ENCODE data around the gene TSPAN14. TPM values are rescaled to one million over a fixed set of nuclear protein-coding genes. Genes with fewer than 3 reads are reported as not detected.
A peak's percentile ranks its signal among the peaks of the same experiment; 100 is the strongest.

Gene TSPAN14
- polyA plus RNA-seq, 3 donors, result 123 to 160 (median 146) TPM

GRCh38 chr10:80444646-80445319 is 9.3 kb upstream of the TSPAN14 start:
- peak; percentile 69 to 82 (median 77) for DNase-seq
- no peak overlapping the region for H3K27ac ChIP-seq (ENCODE audit: low read depth in 1 of 2, low read length in 2 of 2)
- peaks cover 44% of the 10 kb centered on the region for H3K4me1 Mint-ChIP-seq

More at GRCh38 chr10:80444646-80445319, 9.3 kb upstream of the TSPAN14 start:
- Histone ChIP-seq H3K27me3 (ENCODE audit: control insufficient read depth in 2 of 2, insufficient read depth in 2 of 2, low read length in 2 of 2) (no peaks in the 10 kb centered on the region), H3K4me2 (replicated peaks; ENCODE audit: extremely low read depth, low read length, poor library complexity, severe bottlenecking) (no peak overlapping the region), H4K20me1 (ENCODE audit: insufficient read depth, low read length) (no peaks in the 10 kb centered on the region), H3K4me3 (replicated peaks in 1 of 3; ENCODE audit: low read depth in 2 of 3, low read length in 3 of 3) (no peak overlapping the region), H3K4me1 (ENCODE audit: control insufficient read depth in 1 of 2, insufficient read depth in 2 of 2, low read length in 2 of 2) (peaks cover 33 to 47% of the 10 kb centered on the region in 2 donors), H3K79me2 (ENCODE audit: insufficient read depth, low read length) (no peaks in the 10 kb centered on the region), H2AFZ (ENCODE audit: insufficient read depth, low read depth, low read length, poor library complexity, severe bottlenecking) (no peak overlapping the region), H3K9ac (ENCODE audit: insufficient read depth, low read length, poor library complexity, severe bottlenecking) (no peak overlapping the region), H3K9me3 (replicated peaks in 1 of 2; ENCODE audit: control insufficient read depth in 1 of 2, insufficient read depth in 1 of 2, low read length in 2 of 2) (no peaks in the 10 kb centered on the region), H3K36me3 (replicated peaks in 1 of 2; ENCODE audit: control insufficient read depth in 1 of 2, insufficient read depth in 2 of 2, low read length in 2 of 2) (no peaks in the 10 kb centered on the region)
- Mint-ChIP-seq H3K36me3 (no peaks in the 10 kb centered on the region), H3K27me3 (ENCODE audit: low read depth in 3 of 3) (peaks cover 2 to 3% (median 2%) of the 10 kb centered on the region in 3 donors), H3K4me3 (peak overlapping the region in 1 of 2 donors; percentile 40), H3K9me3 (peaks cover 0 to 2% (median 0%) of the 10 kb centered on the region in 7 donors), H3K27ac (peak overlapping the region in 2 of 7 donors; percentile 43 to 60)
- 6% methylated on average over 9 of the region's 11 CpGs for WGBS (ENCODE audit: insufficient coverage)
- peak; percentile 72 for TF ChIP-seq CTCF (IDR thresholded peaks at IDR 0.05)
- intact Hi-C loops (cut with micrococcal nuclease), result loop anchor here (2.0 to 10.0 kb wide), 4 partner anchors 60 to 480 kb away; no protein-coding TSS in a partner anchor

All from CD14-positive monocyte (primary cell).